CD14-positive monocyte (primary cell): ENCODE data around the gene KDM7A. TPM values are rescaled to one million over a fixed set of nuclear protein-coding genes. Genes with fewer than 3 reads are reported as not detected.
A peak's percentile ranks its signal among the peaks of the same experiment; 100 is the strongest.

Source experiments
- DNase-seq, 3 donors: peaks; one replicate each; pipeline ENCODE4 v3.0.0-alpha.2; 2011 to 2022
- H2AFZ ChIP-seq: 2 replicates; pipeline ENCODE4 v1.6.0; 2012; ENCODE audit warnings: mild to moderate bottlenecking, low read depth, low read length, inconsistent platforms; ENCODE audit not compliant: insufficient read depth, poor library complexity, severe bottlenecking
- H3K27ac ChIP-seq, 2 donors: 1 replicate in 1 of 2; 2 replicates in 1 of 2; pipeline ENCODE4 v1.5.1; 2012 to 2013; ENCODE audit warnings: low read length in 2 of 2, control low read depth in 1 of 2, inconsistent platforms in 1 of 2, low read depth in 1 of 2, mild to moderate bottlenecking in 1 of 2
- H3K27me3 ChIP-seq, 2 donors: one replicate each; pipeline versions ENCODE4 v1.6.0 to v1.6.1; 2011 to 2013; ENCODE audit warnings: low read length in 2 of 2; ENCODE audit not compliant: control insufficient read depth in 2 of 2, insufficient read depth in 2 of 2
- H3K36me3 ChIP-seq, 2 donors: replicated peaks in 1 of 2; 1 replicate in 1 of 2; 2 replicates in 1 of 2; pipeline versions ENCODE4 v1.5.1 to v1.6.1; 2012 to 2013; ENCODE audit warnings: low read length in 2 of 2, control low read depth in 1 of 2, inconsistent platforms in 1 of 2, mild to moderate bottlenecking in 1 of 2; ENCODE audit not compliant: insufficient read depth in 2 of 2, control insufficient read depth in 1 of 2
- H3K4me1 ChIP-seq, 2 donors: 1 replicate in 1 of 2; 2 replicates in 1 of 2; pipeline versions ENCODE4 v1.5.1 to v1.6.1; 2012 to 2013; ENCODE audit warnings: low read length in 2 of 2, control low read depth in 1 of 2, inconsistent platforms in 1 of 2, mild to moderate bottlenecking in 1 of 2, moderate library complexity in 1 of 2; ENCODE audit not compliant: insufficient read depth in 2 of 2, control insufficient read depth in 1 of 2
- H3K4me2 ChIP-seq: replicated peaks from 2 replicates; pipeline ENCODE3; 2012; ENCODE audit warnings: low read length, moderate library complexity, mild to moderate bottlenecking; ENCODE audit not compliant: poor library complexity, severe bottlenecking; ENCODE audit errors: extremely low read depth
- H3K4me3 ChIP-seq, 3 experiments: fragments of 200-600 bp in 1 of 3; sonication (generic) in 1 of 3; replicated peaks in 1 of 3; 1 replicate in 2 of 3; 2 replicates in 1 of 3; pipeline ENCODE4 v1.5.1; 2011 to 2013; ENCODE audit warnings: low read length in 3 of 3, mild to moderate bottlenecking in 3 of 3, control low read depth in 2 of 3, low read depth in 2 of 3, inconsistent platforms in 1 of 3, moderate library complexity in 1 of 3
- H3K79me2 ChIP-seq: 2 replicates; pipeline ENCODE4 v1.6.0; 2012; ENCODE audit warnings: mild to moderate bottlenecking, control low read depth, inconsistent platforms, low read length, moderate library complexity; ENCODE audit not compliant: insufficient read depth
- H3K9ac ChIP-seq: 2 replicates; pipeline ENCODE4 v1.6.0; 2017; ENCODE audit warnings: low read length, mild to moderate bottlenecking; ENCODE audit not compliant: insufficient read depth, poor library complexity, severe bottlenecking
- H3K9me3 ChIP-seq, 2 donors: replicated peaks in 1 of 2; 1 replicate in 1 of 2; 2 replicates in 1 of 2; pipeline versions ENCODE4 v1.5.1 to v1.6.1; 2012 to 2013; ENCODE audit warnings: low read length in 2 of 2, control low read depth in 1 of 2; ENCODE audit not compliant: control insufficient read depth in 1 of 2, insufficient read depth in 1 of 2
- H4K20me1 ChIP-seq: 2 replicates; pipeline ENCODE4 v1.6.0; 2012; ENCODE audit warnings: mild to moderate bottlenecking, low read length, control low read depth, moderate library complexity; ENCODE audit not compliant: insufficient read depth
- H3K27ac Mint-ChIP-seq, 7 donors: one replicate each; pipeline ENCODE4 v1.8.0; 2020; ENCODE audit warnings: mild to moderate bottlenecking in 7 of 7, mixed read lengths in 7 of 7, moderate library complexity in 6 of 7, inconsistent platforms in 2 of 7
- H3K27me3 Mint-ChIP-seq, 3 donors: one replicate each; pipeline ENCODE4 v1.8.0; 2021 to 2022; ENCODE audit warnings: low read depth in 3 of 3, mild to moderate bottlenecking in 3 of 3, mixed read lengths in 3 of 3, moderate library complexity in 3 of 3, inconsistent platforms in 1 of 3
- H3K36me3 Mint-ChIP-seq, 2 donors: one replicate each; pipeline ENCODE4 v1.8.0; 2020; ENCODE audit warnings: mixed read lengths in 2 of 2, inconsistent platforms in 1 of 2, mild to moderate bottlenecking in 1 of 2
- H3K4me1 Mint-ChIP-seq: one replicate; pipeline ENCODE4 v1.8.0; 2020; ENCODE audit warnings: mild to moderate bottlenecking, mixed read lengths
- H3K4me3 Mint-ChIP-seq, 2 donors: one replicate each; pipeline ENCODE4 v1.8.0; 2020; ENCODE audit warnings: mild to moderate bottlenecking in 2 of 2, mixed read lengths in 2 of 2, moderate library complexity in 1 of 2
- H3K9me3 Mint-ChIP-seq, 7 donors: one replicate each; pipeline ENCODE4 v1.8.0; 2020 to 2022; ENCODE audit warnings: mixed read lengths in 7 of 7, mild to moderate bottlenecking in 6 of 7, moderate library complexity in 6 of 7, inconsistent platforms in 2 of 7
- WGBS: methylation state at CpG from one replicate; pipeline ENCODE4 v1.1.5; 2013; ENCODE audit warnings: missing lambda C conversion rate; ENCODE audit not compliant: insufficient coverage; 5-methylcytosine and 5-hydroxymethylcytosine counted together
- intact Hi-C, 2 donors: fragments of 100-400 bp; cut with micrococcal nuclease; formaldehyde crosslinking; loops; one replicate each; pipeline versions ENCODE4 v1.15.0 to v1.15.1; 2023
- polyA plus RNA-seq, 3 donors: library from polyadenylated mRNA; depleted of rRNA in 1 of 3; unstranded in 2 of 3; stranded (reverse) in 1 of 3; fragments of 300-500 nt in 2 of 3; fragments of >200 nt in 1 of 3; fragmentation: Illumina TruSeq in 2 of 3; gene quantifications; 1 replicate in 2 of 3; 2 replicates in 1 of 3; pipeline ENCODE4 v1.2.3, GENCODE V29; 2012 to 2021
- TF ChIP-seq, protein P1 (sequence below): fragments of 200-600 bp; IDR thresholded peaks from one replicate; pipeline ENCODE4 v1.8.0; 2022; ENCODE audit warnings: antibody characterized with exemption, mild to moderate bottlenecking

The KDM7A gene
- polyA plus RNA-seq, 3 donors, result 4.9 to 37.9 (median 7.9) TPM

DNA sequence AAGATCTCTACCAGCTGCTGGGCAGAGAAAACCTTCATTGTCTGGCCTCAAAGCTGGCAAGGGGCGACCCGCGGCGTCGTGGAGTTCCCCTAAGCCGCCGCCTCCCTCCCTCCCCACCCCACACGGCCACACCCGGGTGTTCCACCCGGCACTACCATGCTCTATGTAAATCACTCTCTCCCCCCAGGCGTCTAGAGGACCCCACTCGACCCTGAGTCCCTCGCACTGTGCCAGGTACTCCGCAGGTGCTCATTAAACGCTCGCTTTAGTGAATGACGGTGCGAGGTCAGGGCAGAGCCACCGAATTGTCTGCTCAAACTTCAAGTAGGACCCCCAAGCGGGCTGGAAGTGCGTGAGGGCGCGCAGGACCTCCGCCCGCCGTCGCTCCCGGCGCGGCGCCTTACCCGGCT is 114.7 kb downstream of the KDM7A start:
- WGBS, result 2% methylated on average over 32 of the region's 32 CpGs
- Histone ChIP-seq H3K4me3 (peak overlapping the region; percentile 71 to 89 (median 79)), H3K4me2 (peak overlapping the region; percentile 91), H3K9ac (peak overlapping the region; percentile 75), H3K36me3 (peaks cover 8 to 9% of the 10 kb centered on the region in 2 donors), H4K20me1 (peaks cover 46% of the 10 kb centered on the region), H3K9me3 (peaks cover 0 to 7% of the 10 kb centered on the region in 2 donors), H3K79me2 (peaks cover 49% of the 10 kb centered on the region), H3K27me3 (no peaks in the 10 kb centered on the region), H3K27ac (peak overlapping the region; percentile 56 to 85), H3K4me1 (peaks cover 23 to 45% of the 10 kb centered on the region in 2 donors), H2AFZ (peak overlapping the region; percentile 93)
- Mint-ChIP-seq H3K4me1 (peaks cover 40% of the 10 kb centered on the region), H3K9me3 (peaks cover 7 to 16% (median 13%) of the 10 kb centered on the region in 7 donors), H3K27me3 (peaks cover 1 to 9% (median 7%) of the 10 kb centered on the region in 3 donors), H3K4me3 (peak overlapping the region; percentile 90 to 96), H3K36me3 (peaks cover 28 to 30% of the 10 kb centered on the region in 2 donors), H3K27ac (peak overlapping the region; percentile 75 to 92 (median 90))
- intact Hi-C loops, result loop anchor here in 1 of 2 donors (10.0 kb wide), 1 partner anchor 863 kb away; the partner anchor contains the start of gene BRAF
- DNase-seq, result peak; percentile 22 to 51 (median 32)
- TF ChIP-seq, protein P1, sequence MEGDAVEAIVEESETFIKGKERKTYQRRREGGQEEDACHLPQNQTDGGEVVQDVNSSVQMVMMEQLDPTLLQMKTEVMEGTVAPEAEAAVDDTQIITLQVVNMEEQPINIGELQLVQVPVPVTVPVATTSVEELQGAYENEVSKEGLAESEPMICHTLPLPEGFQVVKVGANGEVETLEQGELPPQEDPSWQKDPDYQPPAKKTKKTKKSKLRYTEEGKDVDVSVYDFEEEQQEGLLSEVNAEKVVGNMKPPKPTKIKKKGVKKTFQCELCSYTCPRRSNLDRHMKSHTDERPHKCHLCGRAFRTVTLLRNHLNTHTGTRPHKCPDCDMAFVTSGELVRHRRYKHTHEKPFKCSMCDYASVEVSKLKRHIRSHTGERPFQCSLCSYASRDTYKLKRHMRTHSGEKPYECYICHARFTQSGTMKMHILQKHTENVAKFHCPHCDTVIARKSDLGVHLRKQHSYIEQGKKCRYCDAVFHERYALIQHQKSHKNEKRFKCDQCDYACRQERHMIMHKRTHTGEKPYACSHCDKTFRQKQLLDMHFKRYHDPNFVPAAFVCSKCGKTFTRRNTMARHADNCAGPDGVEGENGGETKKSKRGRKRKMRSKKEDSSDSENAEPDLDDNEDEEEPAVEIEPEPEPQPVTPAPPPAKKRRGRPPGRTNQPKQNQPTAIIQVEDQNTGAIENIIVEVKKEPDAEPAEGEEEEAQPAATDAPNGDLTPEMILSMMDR, result no peak

DNA sequence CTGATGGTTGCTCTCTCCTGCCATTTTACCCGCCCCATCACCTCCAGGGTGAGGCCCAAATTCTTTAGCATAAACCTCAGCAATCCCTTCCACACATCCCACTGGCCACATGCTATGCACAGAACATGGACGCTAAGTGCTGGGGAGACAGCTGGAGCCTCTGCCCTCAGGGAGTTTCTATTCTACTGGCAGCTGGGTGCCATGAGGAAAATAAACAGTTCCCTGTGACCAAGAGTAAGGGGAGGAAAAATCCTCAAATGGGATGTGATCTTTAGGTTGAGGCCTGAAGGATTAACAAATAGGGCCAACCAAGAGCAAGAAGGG is 115.2 kb downstream of the KDM7A start:
- peaks cover 51% of the 10 kb centered on the region for H4K20me1 ChIP-seq
- Mint-ChIP-seq H3K9me3 (peaks cover 2 to 10% (median 8%) of the 10 kb centered on the region in 7 donors), H3K27me3 (peaks cover 1 to 9% (median 7%) of the 10 kb centered on the region in 3 donors), H3K27ac (peak overlapping the region in 6 of 7 donors; percentile 19 to 90 (median 82)), H3K4me1 (peaks cover 45% of the 10 kb centered on the region), H3K36me3 (peaks cover 32 to 36% of the 10 kb centered on the region in 2 donors), H3K4me3 (peak overlapping the region; percentile 90 to 96)
- peak overlapping the region in 1 of 2 donors; percentile 85 for H3K27ac ChIP-seq
- H3K4me2 ChIP-seq, result peak overlapping the region; percentile 91
- TF ChIP-seq, protein P1, result no peak
- peaks cover 13 to 15% of the 10 kb centered on the region in 2 donors for H3K36me3 ChIP-seq
- no peak for DNase-seq
- H3K4me1 ChIP-seq, result peaks cover 23 to 45% of the 10 kb centered on the region in 2 donors
- H3K79me2 ChIP-seq, result peaks cover 49% of the 10 kb centered on the region
- H3K9me3 ChIP-seq, result peaks cover 0 to 1% of the 10 kb centered on the region in 2 donors
- peak overlapping the region; percentile 75 for H3K9ac ChIP-seq
- peak overlapping the region; percentile 71 to 89 (median 79) for H3K4me3 ChIP-seq
- peak overlapping the region; percentile 93 for H2AFZ ChIP-seq
- 100% methylated on average over 1 of the region's 2 CpGs for WGBS
- H3K27me3 ChIP-seq, result no peaks in the 10 kb centered on the region
- intact Hi-C loops, result loop anchor here in 1 of 2 donors (10.0 kb wide), 1 partner anchor 863 kb away; the partner anchor contains the start of gene BRAF
